RWPE1 (cell line): ENCODE measurements around the gene KCNK10.

Source experiments
- CTCF ChIA-PET: fragments of 350-600 bp; sonication (Branson Sonifier 250); formaldehyde crosslinking; extraction: SDS; loops from one replicate; lab custom pipeline; 2021; lab: Yijun Ruan, JAX
- POLR2A ChIA-PET: fragments of 400-600 bp; formaldehyde crosslinking; extraction: SDS; loops from one replicate; lab custom pipeline; 2020; ENCODE audit warnings: antibody characterized with exemption; ENCODE audit not compliant: low non-redundant PET; lab: Yijun Ruan, JAX
- DNase-seq: peaks from one replicate; pipeline ENCODE4 v3.0.0; 2012; ENCODE audit warnings: low spot score
- H3K27ac ChIP-seq: fragments of 450-650 bp; 2 replicates; pipeline ENCODE4 v1.5.1; 2017
- CTCF ChIP-seq: fragments of 450-650 bp; conservative IDR thresholded peaks from 2 replicates; pipeline ENCODE4 v1.5.1; 2017; ENCODE audit warnings: low read depth, mild to moderate bottlenecking

Gene KCNK10

GRCh38 chr14:88323086-88323522, at the start of gene KCNK10:
KCNK10 (minus strand) TSS chr14:88323269; CDS start chr14:88322798, 471 bp downstream.
- DNase-seq, result no peak
- CTCF ChIA-PET, result no interaction called here
- no peak within 1 kb of the TSS for H3K27ac ChIP-seq
- TF ChIP-seq CTCF, result no peak
- POLR2A ChIA-PET, result no interaction called here

- H3K27ac ChIP-seq, result no peak overlapping the region
- POLR2A ChIA-PET, result no interaction called here
- CTCF ChIA-PET, result no interaction called here
- no peak for DNase-seq
- TF ChIP-seq CTCF, result no peak
Observed at GRCh38 chr14:88369496-88369895, 46.4 kb upstream of the KCNK10 start.

- no peak for DNase-seq
- H3K27ac ChIP-seq, result no peak overlapping the region
- ChIA-PET POLR2A (no interaction called here), CTCF (interaction anchor here (0.6 kb wide), 1 partner anchor 63 kb away, joined by 4 read pairs; no protein-coding TSS in a partner anchor)
- no peak for TF ChIP-seq CTCF
Observed at GRCh38 chr14:88364710-88365413, 41.8 kb upstream of the KCNK10 start.

- POLR2A ChIA-PET, result no interaction called here
- H3K27ac ChIP-seq, result no peak overlapping the region
- no peak for TF ChIP-seq CTCF
- CTCF ChIA-PET, result interaction anchor here (0.7 to 0.8 kb wide), 2 partner anchors 17 to 306 kb away, joined by 3 read pairs; no protein-coding TSS in a partner anchor
- no peak for DNase-seq
Observed at GRCh38 chr14:88363644-88364043, 40.6 kb upstream of the KCNK10 start.

GRCh38 chr14:88359500-88359899, 36.4 kb upstream of the KCNK10 start:
- CTCF ChIA-PET, result no interaction called here

GRCh38 chr14:88354358-88354757, 31.3 kb upstream of the KCNK10 start:
- no peak for DNase-seq
- CTCF ChIA-PET, result no interaction called here
- POLR2A ChIA-PET, result no interaction called here
- H3K27ac ChIP-seq, result no peak overlapping the region
- no peak for TF ChIP-seq CTCF

More at GRCh38 chr14:88359500-88359899, 36.4 kb upstream of the KCNK10 start:
- no peak overlapping the region for H3K27ac ChIP-seq
- no peak for DNase-seq
- POLR2A ChIA-PET, result no interaction called here
- no peak for TF ChIP-seq CTCF
